ENCODE data around the gene SGMS1.

SGMS1 gene

DNA sequence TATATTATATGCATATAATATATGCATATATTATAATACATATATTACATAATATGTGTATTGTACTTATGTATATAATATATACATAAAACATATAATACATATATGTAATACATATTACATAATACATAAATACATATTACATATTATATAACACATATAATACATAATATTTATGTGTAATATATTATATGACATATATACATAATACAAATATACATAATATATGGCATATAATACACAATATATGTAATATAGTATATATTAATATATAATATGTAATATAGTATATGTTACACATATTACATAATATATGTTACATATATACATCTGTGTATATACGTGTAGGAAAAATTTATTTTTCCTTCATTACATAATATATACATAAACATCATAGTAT, 63.4 kb downstream of the SGMS1 start:
- Histone ChIP-seq H3K9ac (ENCODE audit: low read length) (no peak overlapping the region), H3K79me2 (ENCODE audit: low read length) (no peaks in the 10 kb centered on the region), H2AFZ (ENCODE audit: low read depth, low read length) (no peak overlapping the region), H3K27me3 (ENCODE audit: low read depth, low read length) (no peaks in the 10 kb centered on the region), H3K4me3 (ENCODE audit: low read length) (no peak overlapping the region), H4K20me1 (ENCODE audit: insufficient read depth, low read length) (no peaks in the 10 kb centered on the region), H3K36me3 (replicated peaks; ENCODE audit: low read depth, low read length) (no peaks in the 10 kb centered on the region), H3K9me3 (ENCODE audit: insufficient read depth, low read length) (no peaks in the 10 kb centered on the region), H3K27ac (ENCODE audit: low read length) (no peak overlapping the region), H3K4me2 (ENCODE audit: low read length) (no peak overlapping the region), H3K4me1 (ENCODE audit: low read length) (peaks cover 3% of the 10 kb centered on the region; the same call in 1 of the 2 replicates)
- TF ChIP-seq EZH2phosphoT487 (IDR thresholded peaks at IDR 0.05; ENCODE audit: low read depth): no peak
- TF ChIP-seq, protein P1, sequence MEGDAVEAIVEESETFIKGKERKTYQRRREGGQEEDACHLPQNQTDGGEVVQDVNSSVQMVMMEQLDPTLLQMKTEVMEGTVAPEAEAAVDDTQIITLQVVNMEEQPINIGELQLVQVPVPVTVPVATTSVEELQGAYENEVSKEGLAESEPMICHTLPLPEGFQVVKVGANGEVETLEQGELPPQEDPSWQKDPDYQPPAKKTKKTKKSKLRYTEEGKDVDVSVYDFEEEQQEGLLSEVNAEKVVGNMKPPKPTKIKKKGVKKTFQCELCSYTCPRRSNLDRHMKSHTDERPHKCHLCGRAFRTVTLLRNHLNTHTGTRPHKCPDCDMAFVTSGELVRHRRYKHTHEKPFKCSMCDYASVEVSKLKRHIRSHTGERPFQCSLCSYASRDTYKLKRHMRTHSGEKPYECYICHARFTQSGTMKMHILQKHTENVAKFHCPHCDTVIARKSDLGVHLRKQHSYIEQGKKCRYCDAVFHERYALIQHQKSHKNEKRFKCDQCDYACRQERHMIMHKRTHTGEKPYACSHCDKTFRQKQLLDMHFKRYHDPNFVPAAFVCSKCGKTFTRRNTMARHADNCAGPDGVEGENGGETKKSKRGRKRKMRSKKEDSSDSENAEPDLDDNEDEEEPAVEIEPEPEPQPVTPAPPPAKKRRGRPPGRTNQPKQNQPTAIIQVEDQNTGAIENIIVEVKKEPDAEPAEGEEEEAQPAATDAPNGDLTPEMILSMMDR (IDR thresholded peaks at IDR 0.05; ENCODE audit: low read depth, low read length): no peak

DNA sequence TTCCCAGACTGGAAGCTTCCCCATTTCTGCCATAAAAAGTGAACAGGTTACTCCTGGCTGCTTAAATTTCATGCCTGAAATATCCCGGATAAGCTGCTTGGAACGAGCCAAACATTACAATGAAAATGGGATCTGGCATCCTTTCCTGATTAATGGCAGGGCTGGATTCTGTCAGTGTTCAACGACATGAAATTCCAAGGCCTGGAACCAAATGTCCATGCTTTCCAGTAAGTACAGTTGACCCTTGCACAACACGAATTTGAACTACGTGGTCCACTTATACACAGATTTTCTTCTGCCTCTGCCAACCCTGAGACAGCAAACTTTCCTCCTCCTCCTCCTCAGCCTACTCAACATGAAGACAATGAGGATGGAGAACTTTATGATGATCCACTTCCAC, 65.4 kb downstream of the SGMS1 start:
- Histone ChIP-seq H3K4me2 (ENCODE audit: low read length) (no peak overlapping the region), H2AFZ (ENCODE audit: low read depth, low read length) (no peak overlapping the region), H3K9ac (ENCODE audit: low read length) (no peak overlapping the region), H3K27me3 (ENCODE audit: low read depth, low read length) (no peaks in the 10 kb centered on the region), H3K79me2 (ENCODE audit: low read length) (no peaks in the 10 kb centered on the region), H3K9me3 (ENCODE audit: insufficient read depth, low read length) (no peaks in the 10 kb centered on the region), H3K4me1 (ENCODE audit: low read length) (peaks cover 3% of the 10 kb centered on the region; the same call in 1 of the 2 replicates), H4K20me1 (ENCODE audit: insufficient read depth, low read length) (no peaks in the 10 kb centered on the region), H3K4me3 (ENCODE audit: low read length) (no peak overlapping the region), H3K27ac (ENCODE audit: low read length) (no peak overlapping the region), H3K36me3 (replicated peaks; ENCODE audit: low read depth, low read length) (no peaks in the 10 kb centered on the region)
- TF ChIP-seq, protein P1 (IDR thresholded peaks at IDR 0.05; ENCODE audit: low read depth, low read length): no peak
- TF ChIP-seq EZH2phosphoT487 (IDR thresholded peaks at IDR 0.05; ENCODE audit: low read depth): no peak

DNA sequence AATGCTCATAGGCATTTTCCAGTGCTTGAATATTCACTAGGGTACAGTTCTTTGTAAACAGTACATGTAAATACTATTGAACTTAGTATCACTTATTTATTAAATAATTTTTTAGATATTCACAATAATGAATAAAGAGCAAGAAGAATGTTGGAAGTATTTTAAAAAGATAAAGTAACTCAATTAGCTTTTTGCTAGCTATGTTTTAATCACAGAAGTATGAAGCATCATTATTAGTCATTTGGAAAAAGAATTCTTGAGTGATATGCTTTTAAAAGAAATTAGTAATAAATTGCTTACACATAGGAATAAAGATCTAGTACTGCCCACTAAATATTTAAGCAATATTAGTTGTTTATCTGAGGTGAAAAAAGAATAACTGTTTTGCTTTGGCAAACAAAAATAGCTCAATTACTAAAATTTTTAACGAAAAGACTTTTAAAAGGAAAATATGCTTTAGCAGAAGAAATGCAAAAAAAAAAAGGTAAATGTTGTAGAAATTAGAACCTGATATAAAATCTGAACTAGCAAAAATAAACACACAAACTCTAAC, 66.5 kb downstream of the SGMS1 start:
- no peak for TF ChIP-seq EZH2phosphoT487 (IDR thresholded peaks at IDR 0.05; ENCODE audit: low read depth)
- TF ChIP-seq, protein P1 (IDR thresholded peaks at IDR 0.05; ENCODE audit: low read depth, low read length): no peak
- Histone ChIP-seq H3K36me3 (replicated peaks; ENCODE audit: low read depth, low read length) (no peaks in the 10 kb centered on the region), H3K79me2 (ENCODE audit: low read length) (no peaks in the 10 kb centered on the region), H2AFZ (ENCODE audit: low read depth, low read length) (no peak overlapping the region), H3K4me3 (ENCODE audit: low read length) (no peak overlapping the region), H3K4me2 (ENCODE audit: low read length) (no peak overlapping the region), H3K4me1 (ENCODE audit: low read length) (peaks cover 11% of the 10 kb centered on the region), H3K9me3 (ENCODE audit: insufficient read depth, low read length) (no peaks in the 10 kb centered on the region), H4K20me1 (ENCODE audit: insufficient read depth, low read length) (no peaks in the 10 kb centered on the region), H3K9ac (ENCODE audit: low read length) (no peak overlapping the region), H3K27me3 (ENCODE audit: low read depth, low read length) (no peaks in the 10 kb centered on the region), H3K27ac (ENCODE audit: low read length) (no peak overlapping the region)

DNA sequence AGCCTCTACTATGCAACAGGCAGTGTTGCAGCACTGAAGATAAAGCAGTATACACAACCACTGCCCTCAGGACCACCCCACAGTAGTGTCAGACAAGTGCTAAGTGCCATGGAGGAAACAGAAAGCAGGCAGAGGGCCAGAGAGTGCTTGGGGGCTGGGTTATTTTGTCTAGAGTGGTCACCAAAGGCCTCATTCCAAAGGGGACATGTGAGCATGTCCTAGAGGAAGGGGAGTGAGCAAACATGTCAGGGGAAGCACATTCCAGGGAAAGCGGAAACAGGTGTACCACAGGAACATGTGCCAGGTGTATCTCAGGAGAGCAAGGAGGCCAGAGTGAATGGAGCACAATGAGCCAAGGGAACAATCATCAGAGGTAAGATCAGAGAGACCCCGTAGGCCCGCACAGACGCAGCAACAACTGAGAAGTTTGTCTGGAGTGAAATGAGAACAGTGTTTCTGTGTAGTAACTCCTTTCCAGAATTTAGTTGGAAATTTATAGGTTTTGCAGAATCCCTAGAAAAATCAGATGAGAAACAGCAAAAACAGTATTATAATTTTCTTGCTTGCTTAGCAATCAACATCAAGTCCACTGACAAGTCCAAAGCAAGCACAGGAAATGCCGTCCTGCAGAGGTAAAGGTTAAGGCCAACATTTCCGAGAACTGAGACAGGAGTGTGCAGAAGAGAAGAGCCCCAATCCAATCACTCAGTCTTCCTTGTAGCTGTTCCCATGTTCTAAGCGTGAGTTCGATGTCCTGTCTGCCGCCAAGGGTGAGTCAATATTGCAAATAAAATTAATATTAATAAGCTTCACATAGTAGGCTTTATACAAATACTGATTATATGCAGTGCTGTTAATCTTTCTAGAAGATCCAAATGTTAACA, 67.3 kb downstream of the SGMS1 start:
- TF ChIP-seq, protein P1 (IDR thresholded peaks at IDR 0.05; ENCODE audit: low read depth, low read length): no peak
- TF ChIP-seq EZH2phosphoT487 (IDR thresholded peaks at IDR 0.05; ENCODE audit: low read depth): no peak
- Histone ChIP-seq H3K9me3 (ENCODE audit: insufficient read depth, low read length) (no peaks in the 10 kb centered on the region), H3K9ac (ENCODE audit: low read length) (no peak overlapping the region), H3K27ac (ENCODE audit: low read length) (no peak overlapping the region), H3K36me3 (replicated peaks; ENCODE audit: low read depth, low read length) (no peaks in the 10 kb centered on the region), H3K4me1 (ENCODE audit: low read length) (peaks cover 8% of the 10 kb centered on the region), H3K4me2 (ENCODE audit: low read length) (no peak overlapping the region), H3K79me2 (ENCODE audit: low read length) (no peaks in the 10 kb centered on the region), H4K20me1 (ENCODE audit: insufficient read depth, low read length) (no peaks in the 10 kb centered on the region), H3K27me3 (ENCODE audit: low read depth, low read length) (no peaks in the 10 kb centered on the region), H3K4me3 (ENCODE audit: low read length) (no peak overlapping the region), H2AFZ (ENCODE audit: low read depth, low read length) (no peak overlapping the region)
